Neutrophil (primary cell): ENCODE data around the gene PCDHA11.
"Not testable (repeated sequence)": the region's sequence is repeated elsewhere in the genome, so short reads cannot be mapped to it uniquely, and the experiment has no call there.

Experiments used
- H3K27ac ChIP-seq: fragments of 200-600 bp; sonication (generic); 2 replicates; pipeline ENCODE4 v1.5.1; 2016; ENCODE audit warnings: mild to moderate bottlenecking, moderate library complexity
- H3K27me3 ChIP-seq: fragments of 200-600 bp; sonication (generic); 2 replicates; pipeline ENCODE4 v1.6.0; 2016; ENCODE audit warnings: mild to moderate bottlenecking
- H3K36me3 ChIP-seq: fragments of 200-600 bp; sonication (generic); 2 replicates; pipeline ENCODE4 v1.5.1; 2017
- H3K4me1 ChIP-seq, 2 experiments: fragments of 200-600 bp in 1 of 2; sonication (generic) in 1 of 2; 1 replicate in 1 of 2; 2 replicates in 1 of 2; pipeline versions ENCODE4 v1.5.1 to v1.6.1; 2013 to 2016; ENCODE audit warnings: low read depth in 1 of 2, low read length in 1 of 2, mild to moderate bottlenecking in 1 of 2, moderate library complexity in 1 of 2; ENCODE audit not compliant: control insufficient read depth in 1 of 2, insufficient read depth in 1 of 2
- H3K4me3 ChIP-seq, 2 experiments: fragments of 200-600 bp in 1 of 2; sonication (generic) in 1 of 2; 1 replicate in 1 of 2; 2 replicates in 1 of 2; pipeline ENCODE4 v1.5.1; 2013 to 2016; ENCODE audit warnings: low read depth in 1 of 2, low read length in 1 of 2, mild to moderate bottlenecking in 1 of 2, moderate library complexity in 1 of 2
- H3K9me3 ChIP-seq: fragments of 200-600 bp; sonication (generic); 2 replicates; pipeline ENCODE4 v1.5.1; 2016
- TF ChIP-seq, protein P1 (sequence below): fragments of 200-600 bp; sonication (generic); IDR thresholded peaks from 2 replicates; pipeline ENCODE4 v1.5.1; 2016; ENCODE audit warnings: antibody characterized with exemption

PCDHA11 gene

DNA sequence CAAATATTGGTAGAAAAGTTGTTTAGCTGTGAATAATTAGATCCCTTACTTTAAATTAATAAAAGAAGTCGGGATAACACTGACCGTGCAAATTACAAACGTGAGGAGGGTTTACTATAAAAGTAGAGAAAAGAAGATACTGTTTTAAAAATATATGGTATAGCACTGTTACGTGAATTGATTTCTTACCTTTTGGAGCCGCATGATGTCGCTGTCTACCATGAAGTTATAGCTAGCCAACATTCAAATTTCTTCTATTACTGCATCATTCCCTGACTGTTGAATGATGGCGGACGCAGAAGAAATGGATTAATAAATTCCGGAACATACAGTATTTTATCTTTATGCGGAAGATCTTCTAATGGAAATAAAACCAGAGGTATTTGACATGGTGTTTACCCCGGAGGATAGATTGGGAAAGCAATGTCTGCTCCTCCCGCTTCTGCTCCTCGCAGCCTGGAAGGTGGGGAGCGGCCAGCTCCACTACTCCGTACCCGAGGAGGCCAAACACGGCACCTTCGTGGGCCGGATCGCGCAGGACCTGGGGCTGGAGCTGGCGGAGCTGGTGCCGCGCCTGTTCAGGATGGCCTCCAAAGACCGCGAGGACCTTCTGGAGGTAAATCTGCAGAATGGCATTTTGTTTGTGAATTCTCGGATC, 40.9 kb upstream of the PCDHA11 start, which contains the start of gene PCDHA6:
Gene PCDHA6 (plus strand): TSS at position 257 of the 658 bp plus-strand sequence. CDS start 132 bp downstream, at position 389.
- peaks cover 22% of the 10 kb centered on the region for H3K9me3 ChIP-seq
- H3K27me3 ChIP-seq = peaks cover 29% of the 10 kb centered on the region
- no peaks in the 10 kb centered on the region for H3K4me1 ChIP-seq
- no peak within 1 kb of the TSS for H3K4me3 ChIP-seq
- no peak within 1 kb of the TSS for H3K27ac ChIP-seq
- H3K36me3 ChIP-seq = no peaks in the 10 kb centered on the region
- TF ChIP-seq, protein P1, sequence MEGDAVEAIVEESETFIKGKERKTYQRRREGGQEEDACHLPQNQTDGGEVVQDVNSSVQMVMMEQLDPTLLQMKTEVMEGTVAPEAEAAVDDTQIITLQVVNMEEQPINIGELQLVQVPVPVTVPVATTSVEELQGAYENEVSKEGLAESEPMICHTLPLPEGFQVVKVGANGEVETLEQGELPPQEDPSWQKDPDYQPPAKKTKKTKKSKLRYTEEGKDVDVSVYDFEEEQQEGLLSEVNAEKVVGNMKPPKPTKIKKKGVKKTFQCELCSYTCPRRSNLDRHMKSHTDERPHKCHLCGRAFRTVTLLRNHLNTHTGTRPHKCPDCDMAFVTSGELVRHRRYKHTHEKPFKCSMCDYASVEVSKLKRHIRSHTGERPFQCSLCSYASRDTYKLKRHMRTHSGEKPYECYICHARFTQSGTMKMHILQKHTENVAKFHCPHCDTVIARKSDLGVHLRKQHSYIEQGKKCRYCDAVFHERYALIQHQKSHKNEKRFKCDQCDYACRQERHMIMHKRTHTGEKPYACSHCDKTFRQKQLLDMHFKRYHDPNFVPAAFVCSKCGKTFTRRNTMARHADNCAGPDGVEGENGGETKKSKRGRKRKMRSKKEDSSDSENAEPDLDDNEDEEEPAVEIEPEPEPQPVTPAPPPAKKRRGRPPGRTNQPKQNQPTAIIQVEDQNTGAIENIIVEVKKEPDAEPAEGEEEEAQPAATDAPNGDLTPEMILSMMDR = no peak

DNA sequence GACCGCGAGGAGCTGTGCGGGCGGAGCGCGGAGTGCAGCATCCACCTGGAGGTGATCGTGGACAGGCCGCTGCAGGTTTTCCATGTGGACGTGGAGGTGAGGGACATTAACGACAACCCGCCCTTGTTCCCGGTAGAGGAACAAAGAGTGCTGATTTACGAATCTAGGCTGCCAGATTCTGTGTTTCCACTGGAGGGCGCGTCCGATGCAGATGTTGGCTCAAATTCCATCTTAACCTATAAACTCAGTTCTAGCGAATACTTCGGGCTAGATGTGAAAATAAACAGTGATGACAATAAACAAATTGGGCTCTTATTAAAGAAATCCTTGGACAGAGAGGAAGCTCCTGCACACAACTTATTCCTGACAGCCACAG, 40.4 kb upstream of the PCDHA11 start:
- no peak overlapping the region for H3K4me3 ChIP-seq

DNA sequence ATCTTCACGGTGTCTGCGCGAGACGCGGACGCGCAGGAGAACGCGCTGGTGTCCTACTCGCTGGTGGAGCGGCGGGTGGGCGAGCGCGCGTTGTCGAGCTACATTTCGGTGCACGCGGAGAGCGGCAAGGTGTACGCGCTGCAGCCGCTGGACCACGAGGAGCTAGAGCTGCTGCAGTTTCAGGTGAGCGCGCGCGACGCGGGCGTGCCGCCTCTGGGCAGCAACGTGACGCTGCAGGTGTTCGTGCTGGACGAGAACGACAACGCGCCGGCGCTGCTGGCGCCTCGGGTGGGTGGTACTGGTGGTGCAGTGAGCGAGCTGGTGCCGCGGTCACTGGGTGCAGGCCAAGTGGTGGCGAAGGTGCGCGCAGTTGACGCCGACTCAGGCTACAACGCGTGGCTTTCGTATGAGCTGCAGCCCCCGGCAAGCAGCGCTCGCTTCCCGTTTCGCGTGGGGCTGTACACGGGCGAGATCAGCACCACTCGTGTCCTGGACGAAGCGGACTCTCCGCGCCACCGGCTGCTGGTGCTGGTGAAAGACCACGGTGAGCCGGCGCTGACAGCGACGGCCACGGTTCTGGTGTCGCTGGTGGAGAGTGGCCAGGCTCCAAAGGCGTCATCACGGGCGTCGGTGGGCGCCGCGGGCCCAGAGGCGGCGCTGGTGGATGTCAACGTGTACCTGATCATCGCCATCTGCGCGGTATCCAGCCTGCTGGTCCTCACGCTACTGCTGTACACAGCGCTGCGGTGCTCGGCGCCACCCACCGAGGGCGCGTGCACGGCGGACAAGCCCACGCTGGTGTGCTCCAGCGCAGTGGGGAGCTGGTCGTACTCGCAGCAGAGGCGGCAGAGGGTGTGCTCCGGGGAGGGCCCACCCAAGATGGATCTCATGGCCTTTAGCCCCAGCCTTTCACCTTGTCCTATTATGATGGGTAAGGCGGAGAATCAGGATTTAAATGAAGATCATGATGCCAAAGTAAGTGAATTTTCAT, 39.0 kb upstream of the PCDHA11 start:
- H3K4me3 ChIP-seq, H3K4me1 ChIP-seq, H3K27ac ChIP-seq, H3K36me3 ChIP-seq: not testable (repeated sequence)
- H3K27me3 ChIP-seq = peaks cover 36% of the 10 kb centered on the region
- peaks cover 19% of the 10 kb centered on the region for H3K9me3 ChIP-seq

More for the DNA sequence above, 40.4 kb upstream of the PCDHA11 start:
- H3K27ac ChIP-seq = no peak overlapping the region
- TF ChIP-seq, protein P1 = no peak
- H3K36me3 ChIP-seq = no peaks in the 10 kb centered on the region
- peaks cover 21% of the 10 kb centered on the region for H3K9me3 ChIP-seq
- no peaks in the 10 kb centered on the region for H3K4me1 ChIP-seq
- peaks cover 29% of the 10 kb centered on the region for H3K27me3 ChIP-seq

DNA sequence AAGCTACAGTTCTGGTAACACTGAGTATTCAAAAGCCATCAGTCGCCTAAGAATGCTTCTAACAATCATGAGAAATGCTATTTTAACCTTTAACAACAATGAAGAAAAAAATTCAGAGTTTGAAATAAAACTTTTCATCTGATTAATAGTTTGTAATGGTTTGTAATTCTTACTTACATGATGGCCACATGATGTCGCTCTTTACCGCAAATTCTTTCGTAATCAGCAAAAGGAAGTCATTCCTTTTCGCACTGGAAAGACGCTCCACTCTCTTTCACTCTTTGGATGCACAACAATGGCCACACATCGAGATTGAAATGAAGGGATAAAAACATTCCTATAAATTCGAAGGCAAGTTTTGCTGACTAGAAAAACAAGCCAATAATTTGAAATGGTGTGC, 34.8 kb upstream of the PCDHA11 start, which contains the start of gene PCDHA7:
Gene PCDHA7 (plus strand): TSS at position 277 of the 400 bp plus-strand sequence. CDS start 115 bp downstream, at position 392.
- H3K27ac ChIP-seq = no peak within 1 kb of the TSS
- peaks cover 33% of the 10 kb centered on the region for H3K27me3 ChIP-seq
- H3K4me1 ChIP-seq = no peaks in the 10 kb centered on the region
- H3K9me3 ChIP-seq = peaks cover 14% of the 10 kb centered on the region
- no peaks in the 10 kb centered on the region for H3K36me3 ChIP-seq
- H3K4me3 ChIP-seq = no peak within 1 kb of the TSS
- TF ChIP-seq, protein P1 = no peak

DNA sequence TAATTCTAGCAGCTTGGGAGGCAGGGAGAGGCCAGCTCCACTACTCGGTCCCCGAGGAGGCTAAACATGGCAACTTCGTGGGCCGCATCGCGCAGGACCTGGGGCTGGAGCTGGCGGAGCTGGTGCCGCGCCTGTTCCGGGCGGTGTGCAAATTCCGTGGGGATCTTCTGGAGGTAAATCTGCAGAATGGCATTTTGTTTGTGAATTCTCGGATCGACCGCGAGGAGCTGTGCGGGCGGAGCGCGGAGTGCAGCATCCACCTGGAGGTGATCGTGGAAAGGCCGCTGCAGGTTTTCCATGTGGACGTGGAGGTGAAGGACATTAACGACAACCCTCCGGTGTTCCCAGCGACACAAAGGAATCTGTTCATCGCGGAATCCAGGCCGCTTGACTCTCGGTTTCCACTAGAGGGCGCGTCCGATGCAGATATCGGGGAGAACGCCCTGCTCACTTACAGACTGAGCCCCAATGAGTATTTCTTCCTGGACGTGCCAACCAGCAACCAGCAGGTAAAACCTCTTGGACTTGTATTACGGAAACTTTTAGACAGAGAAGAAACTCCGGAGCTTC, 34.2 kb upstream of the PCDHA11 start:
- Histone ChIP-seq H3K9me3 (peaks cover 14% of the 10 kb centered on the region), H3K27me3 (peaks cover 28% of the 10 kb centered on the region)
- H3K4me3 ChIP-seq, H3K27ac ChIP-seq, H3K36me3 ChIP-seq, H3K4me1 ChIP-seq: not testable (repeated sequence)

DNA sequence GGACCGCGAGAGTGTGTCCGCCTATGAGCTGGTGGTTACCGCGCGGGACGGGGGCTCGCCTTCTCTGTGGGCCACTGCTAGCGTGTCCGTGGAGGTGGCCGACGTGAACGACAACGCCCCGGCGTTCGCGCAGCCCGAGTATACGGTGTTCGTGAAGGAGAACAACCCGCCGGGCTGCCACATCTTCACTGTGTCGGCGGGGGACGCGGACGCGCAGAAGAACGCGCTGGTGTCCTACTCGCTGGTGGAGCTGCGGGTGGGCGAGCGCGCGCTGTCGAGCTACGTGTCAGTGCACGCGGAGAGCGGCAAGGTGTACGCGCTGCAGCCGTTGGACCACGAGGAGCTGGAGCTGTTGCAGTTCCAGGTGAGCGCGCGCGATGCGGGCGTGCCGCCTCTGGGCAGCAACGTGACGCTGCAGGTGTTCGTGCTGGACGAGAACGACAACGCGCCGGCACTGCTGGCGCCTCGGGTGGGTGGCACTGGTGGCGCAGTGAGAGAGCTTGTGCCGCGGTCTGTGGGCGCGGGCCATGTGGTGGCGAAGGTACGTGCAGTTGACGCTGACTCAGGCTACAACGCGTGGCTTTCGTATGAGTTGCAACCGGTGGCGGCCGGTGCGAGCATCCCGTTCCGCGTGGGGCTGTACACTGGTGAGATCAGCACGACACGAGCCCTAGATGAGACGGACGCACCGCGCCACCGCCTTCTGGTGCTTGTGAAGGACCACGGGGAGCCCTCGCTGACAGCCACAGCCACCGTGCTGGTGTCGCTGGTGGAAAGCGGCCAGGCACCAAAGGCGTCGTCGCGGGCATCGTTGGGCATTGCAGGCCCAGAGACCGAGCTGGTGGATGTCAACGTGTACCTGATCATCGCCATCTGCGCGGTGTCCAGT, 32.9 kb upstream of the PCDHA11 start:
- TF ChIP-seq, protein P1 = no peak
- no peaks in the 10 kb centered on the region for H3K4me1 ChIP-seq
- peaks cover 21% of the 10 kb centered on the region for H3K27me3 ChIP-seq
- H3K4me3 ChIP-seq = no peak overlapping the region
- no peaks in the 10 kb centered on the region for H3K36me3 ChIP-seq
- no peak overlapping the region for H3K27ac ChIP-seq
- H3K9me3 ChIP-seq = peaks cover 14% of the 10 kb centered on the region
